Endothelial cell of umbilical vein (primary cell): ENCODE results near the gene NR2F2. TPM values are rescaled to one million over a fixed set of nuclear protein-coding genes. Genes with fewer than 3 reads are reported as not detected.
A peak's percentile ranks its signal among the peaks of the same experiment; 100 is the strongest.

ENCODE experiments used
- BruUV-seq: library from RNA; stranded (reverse); fragments of 400-500 nt; replicated peaks from 2 replicates; lab custom pipeline; 2021; lab: Mats Ljungman, UMichigan
- CTCF ChIA-PET: fragments of 300-600, 350-600 bp; sonication (Branson Sonifier 250); formaldehyde crosslinking; loops from one replicate; lab custom pipeline; 2021; ENCODE audit warnings: antibody characterized with exemption, inconsistent platforms; lab: Charles Lee
- POLR2A ChIA-PET: fragments of 300-600, 350-600 bp; sonication (Branson Sonifier 250); formaldehyde crosslinking; loops from one replicate; lab custom pipeline; 2021; ENCODE audit warnings: antibody characterized with exemption, inconsistent platforms; lab: Charles Lee
- DNase-seq: peaks from one replicate; pipeline ENCODE4 v3.0.0-alpha.2; 2011; ENCODE audit warnings: low read depth, low spot score
- FAIRE-seq: peaks from 2 replicates; lab custom pipeline; 2011; peaks lifted over from hg19 to GRCh38; lab: Jason Lieb, UNC
- H2AFZ ChIP-seq: 2 replicates; pipeline ENCODE4 v1.6.0; 2012; ENCODE audit warnings: low read depth, low read length, control low read depth, inconsistent platforms
- H3K27ac ChIP-seq: 2 replicates; pipeline ENCODE4 v1.5.1; 2011; ENCODE audit warnings: low read depth, mild to moderate bottlenecking, control low read depth, low read length, moderate library complexity; ENCODE audit not compliant: insufficient read depth
- H3K27me3 ChIP-seq, 2 experiments: 2 replicates each; pipeline versions ENCODE4 v1.6.0 to v1.6.1; 2011; ENCODE audit warnings: low read length in 2 of 2, mixed read lengths in 1 of 2; ENCODE audit not compliant: control insufficient read depth in 2 of 2, insufficient read depth in 2 of 2
- H3K36me3 ChIP-seq, 2 experiments: 2 replicates in 1 of 2; 3 replicates in 1 of 2; pipeline ENCODE4 v1.5.1; 2011; ENCODE audit warnings: low read length in 2 of 2, mild to moderate bottlenecking in 1 of 2, moderate library complexity in 1 of 2; ENCODE audit not compliant: control insufficient read depth in 2 of 2, insufficient read depth in 2 of 2; ENCODE audit errors: extremely low read depth in 1 of 2
- H3K4me1 ChIP-seq: 3 replicates; pipeline ENCODE4 v1.5.1; 2011; ENCODE audit warnings: mild to moderate bottlenecking, low read length; ENCODE audit not compliant: control insufficient read depth, insufficient read depth; ENCODE audit errors: extremely low read depth
- H3K4me2 ChIP-seq: 2 replicates; pipeline ENCODE4 v1.6.1; 2011; ENCODE audit warnings: low read length, control low read depth, mixed read lengths; ENCODE audit not compliant: insufficient read depth
- H3K4me3 ChIP-seq, 3 experiments: fragments of 200-600 bp in 1 of 3; sonication (generic), shearing (Covaris generic) in 1 of 3; replicated peaks in 1 of 3; 2 replicates each; pipeline ENCODE4 v1.5.1; 2011 to 2016; ENCODE audit warnings: control low read depth in 3 of 3, low read length in 3 of 3, mild to moderate bottlenecking in 2 of 3, inconsistent platforms in 1 of 3, low read depth in 1 of 3, moderate library complexity in 1 of 3; ENCODE audit not compliant: insufficient read depth in 1 of 3
- H3K79me2 ChIP-seq: 2 replicates; pipeline ENCODE4 v1.6.0; 2012; ENCODE audit warnings: low read length, inconsistent platforms; ENCODE audit not compliant: control insufficient read depth, insufficient read depth
- H3K9ac ChIP-seq: replicated peaks from 2 replicates; pipeline ENCODE3; 2011; ENCODE audit warnings: low read length, control low read depth; ENCODE audit not compliant: insufficient read depth; ENCODE audit errors: extremely low read depth
- H3K9me1 ChIP-seq: replicated peaks from 3 replicates; pipeline ENCODE4 v1.6.0; 2011; ENCODE audit warnings: mild to moderate bottlenecking, low read length; ENCODE audit not compliant: control insufficient read depth, insufficient read depth; ENCODE audit errors: extremely low read depth
- H3K9me3 ChIP-seq: replicated peaks from 2 replicates; pipeline ENCODE4 v1.5.1; 2012; ENCODE audit warnings: low read length, inconsistent platforms; ENCODE audit not compliant: control insufficient read depth, insufficient read depth
- H4K20me1 ChIP-seq: replicated peaks from 2 replicates; pipeline ENCODE3; 2011; ENCODE audit warnings: mild to moderate bottlenecking, low read length; ENCODE audit not compliant: control insufficient read depth, insufficient read depth; ENCODE audit errors: extremely low read depth
- FOS ChIP-seq: IDR thresholded peaks from 2 replicates; pipeline ENCODE4 v1.6.1; 2011; ENCODE audit warnings: mild to moderate bottlenecking, low read length, moderate library complexity, borderline replicate concordance; ENCODE audit not compliant: insufficient read depth
- GATA2 ChIP-seq: IDR thresholded peaks from 2 replicates; pipeline ENCODE4 v1.7.0; 2011; ENCODE audit warnings: low read depth, mild to moderate bottlenecking, moderate library complexity, mixed read lengths, low read length; ENCODE audit not compliant: insufficient read length, insufficient read depth
- JUN ChIP-seq: IDR thresholded peaks from 2 replicates; pipeline ENCODE4 v1.6.1; 2011; ENCODE audit warnings: borderline replicate concordance, low read depth; ENCODE audit not compliant: insufficient read length, insufficient read depth
- MYC ChIP-seq: IDR thresholded peaks from one replicate; pipeline ENCODE4 v1.6.1; 2011; ENCODE audit warnings: mild to moderate bottlenecking, low read depth, low read length
- POLR2A ChIP-seq: IDR thresholded peaks from 2 replicates; pipeline ENCODE4 v1.6.1; 2012; ENCODE audit warnings: low read depth, mild to moderate bottlenecking, control low read depth, low read length
- POLR2AphosphoS5 ChIP-seq: IDR thresholded peaks from 2 replicates; pipeline ENCODE4 v1.6.1; 2012; ENCODE audit warnings: low read depth, mild to moderate bottlenecking, control low read depth, low read length, moderate library complexity; ENCODE audit not compliant: insufficient read depth
- dilution Hi-C: fragments of 300-500 bp; cut with MboI; formaldehyde crosslinking; loops from one replicate; pipeline ENCODE4 v1.15.0; 2019; ENCODE audit warnings: low sequenced_read_pairs; ENCODE audit not compliant: extremely low pct_ligation_motif_present
- intact Hi-C: fragments of 100-400 bp; cut with micrococcal nuclease; formaldehyde crosslinking; loops from one replicate; pipeline ENCODE4 v1.10.0; 2022
- polyA plus RNA-seq, 4 experiments: library from polyadenylated mRNA; depleted of rRNA in 3 of 4; stranded (reverse) in 3 of 4; unstranded in 1 of 4; fragments of >200 nt; gene quantifications; 2 replicates each; pipeline versions ENCODE4 v1.2.1 to v1.2.3, GENCODE V29; 2011 to 2012; ENCODE audit warnings: missing spikeins in 1 of 4
- total RNA-seq: library from RNA; stranded (reverse); gene quantifications from 2 replicates; pipeline ENCODE4 v1.2.3, GENCODE V29; 2021
- TF ChIP-seq, protein P1 (sequence below), 2 donors: IDR thresholded peaks; 1 replicate in 1 of 2; 2 replicates in 1 of 2; pipeline ENCODE4 v1.5.1; 2011; ENCODE audit warnings: low read length in 2 of 2, mild to moderate bottlenecking in 2 of 2, moderate library complexity in 2 of 2, control low read depth in 1 of 2, inconsistent platforms in 1 of 2, low read depth in 1 of 2; ENCODE audit not compliant: insufficient read depth in 1 of 2; ENCODE audit errors: extremely low read depth in 1 of 2
- TF ChIP-seq, protein P2 (sequence below): IDR thresholded peaks from 2 replicates; pipeline ENCODE4 v1.6.1; 2011; ENCODE audit not compliant: insufficient read depth, insufficient read length

Gene NR2F2
- total and polyA plus RNA-seq, 2 donors (not counting 3 experiments of a cell fraction or from before 2014, with no cell fraction given) = 105 to 182 TPM

DNA sequence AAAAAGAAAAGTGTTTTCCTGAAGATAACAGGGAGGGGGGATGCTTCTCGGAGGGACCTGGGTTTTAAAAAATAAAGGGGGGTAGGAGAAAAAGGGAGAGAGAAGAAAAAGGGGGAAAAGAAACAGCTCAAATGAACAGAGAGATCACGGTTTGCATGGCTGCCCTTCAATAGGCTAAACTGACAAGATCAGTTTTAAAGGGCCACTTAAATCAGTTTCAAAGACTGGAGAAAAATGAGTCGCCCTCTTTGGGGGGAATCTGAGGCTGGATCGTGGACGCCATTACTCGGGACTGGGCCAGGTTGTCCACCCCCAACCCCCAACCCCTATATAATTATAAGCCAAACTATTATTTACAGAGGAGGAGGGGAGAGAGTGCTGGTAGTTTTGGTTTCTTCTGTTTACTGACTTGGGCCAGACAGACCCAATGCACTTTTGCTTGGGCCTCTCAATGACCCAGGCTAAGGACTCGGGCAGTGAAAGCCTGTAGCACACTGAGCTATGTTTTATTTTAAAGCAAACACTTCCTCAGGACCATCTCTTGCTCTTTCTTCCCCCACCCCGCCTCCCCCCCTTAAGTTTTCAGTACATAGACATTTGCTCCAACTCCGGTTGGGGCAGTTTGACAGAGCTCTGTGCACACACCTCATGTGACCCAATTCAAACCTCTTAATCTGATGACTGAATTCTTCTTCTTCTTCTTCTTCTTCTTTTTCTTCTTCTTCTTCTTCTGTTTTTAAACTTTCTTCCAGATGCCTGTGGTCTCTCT is 6.3 kb downstream of the NR2F2 start:
- DNase-seq (peak; percentile 62), FAIRE-seq (no peak)
- Histone ChIP-seq H3K27me3 (no peaks in the 10 kb centered on the region), H3K4me2 (peak overlapping the region; percentile 97), H3K27ac (peak overlapping the region; percentile 89), H3K9me3 (no peaks in the 10 kb centered on the region), H3K4me3 (peak overlapping the region; percentile 92 to 99 (median 99)), H4K20me1 (peaks cover 2% of the 10 kb centered on the region), H3K9ac (peak overlapping the region; percentile 87), H2AFZ (no peak overlapping the region), H3K4me1 (no peaks in the 10 kb centered on the region), H3K79me2 (peaks cover 100% of the 10 kb centered on the region), H3K36me3 (peaks cover 37 to 53% of the 10 kb centered on the region in 2 experiments), H3K9me1 (no peaks in the 10 kb centered on the region)
- intact Hi-C loops = no loop called here
- no TSS peak for BruUV-seq
- dilution Hi-C loops = loop anchor here (25.0 kb wide), 1 partner anchor 1024 kb away; no protein-coding TSS in a partner anchor
- POLR2A ChIA-PET = interaction anchor here (0.6 to 4.2 kb wide), 9 partner anchors 9 to 1407 kb away, joined by 3 to 15 read pairs (median 5); no protein-coding TSS in a partner anchor
- TF ChIP-seq, protein P1, sequence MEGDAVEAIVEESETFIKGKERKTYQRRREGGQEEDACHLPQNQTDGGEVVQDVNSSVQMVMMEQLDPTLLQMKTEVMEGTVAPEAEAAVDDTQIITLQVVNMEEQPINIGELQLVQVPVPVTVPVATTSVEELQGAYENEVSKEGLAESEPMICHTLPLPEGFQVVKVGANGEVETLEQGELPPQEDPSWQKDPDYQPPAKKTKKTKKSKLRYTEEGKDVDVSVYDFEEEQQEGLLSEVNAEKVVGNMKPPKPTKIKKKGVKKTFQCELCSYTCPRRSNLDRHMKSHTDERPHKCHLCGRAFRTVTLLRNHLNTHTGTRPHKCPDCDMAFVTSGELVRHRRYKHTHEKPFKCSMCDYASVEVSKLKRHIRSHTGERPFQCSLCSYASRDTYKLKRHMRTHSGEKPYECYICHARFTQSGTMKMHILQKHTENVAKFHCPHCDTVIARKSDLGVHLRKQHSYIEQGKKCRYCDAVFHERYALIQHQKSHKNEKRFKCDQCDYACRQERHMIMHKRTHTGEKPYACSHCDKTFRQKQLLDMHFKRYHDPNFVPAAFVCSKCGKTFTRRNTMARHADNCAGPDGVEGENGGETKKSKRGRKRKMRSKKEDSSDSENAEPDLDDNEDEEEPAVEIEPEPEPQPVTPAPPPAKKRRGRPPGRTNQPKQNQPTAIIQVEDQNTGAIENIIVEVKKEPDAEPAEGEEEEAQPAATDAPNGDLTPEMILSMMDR (IDR thresholded peaks at IDR 0.05; ENCODE audit: extremely low read depth in 1 of 2, insufficient read depth in 1 of 2, low read depth in 1 of 2, low read length in 2 of 2) = no peak
- TF ChIP-seq GATA2 (no peak), MYC (no peak), POLR2AphosphoS5 (peak; percentile 39), JUN (no peak), FOS (no peak), POLR2A (peak; percentile 62)
- TF ChIP-seq, protein P2, sequence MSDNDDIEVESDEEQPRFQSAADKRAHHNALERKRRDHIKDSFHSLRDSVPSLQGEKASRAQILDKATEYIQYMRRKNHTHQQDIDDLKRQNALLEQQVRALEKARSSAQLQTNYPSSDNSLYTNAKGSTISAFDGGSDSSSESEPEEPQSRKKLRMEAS = no peak
- CTCF ChIA-PET = interaction anchor here (0.6 to 3.0 kb wide), 7 partner anchors 9 to 1073 kb away, joined by 3 to 21 read pairs (median 3); no protein-coding TSS in a partner anchor
